Liver (tissue), 9 donors: ENCODE measurements around the gene CADPS. TPM values are rescaled to one million over a fixed set of nuclear protein-coding genes. Genes with fewer than 3 reads are reported as not detected.
A peak's percentile ranks its signal among the peaks of the same experiment; 100 is the strongest.

Experiments
- DNase-seq: peaks from one replicate; pipeline ENCODE4 v3.0.0-alpha.2; 2017; ENCODE audit warnings: low spot score
- H3K27ac ChIP-seq, 2 donors: one replicate each; pipeline ENCODE4 v1.7.0; 2013; ENCODE audit warnings: inconsistent platforms in 2 of 2, low read length in 2 of 2, control low read depth in 1 of 2, low read depth in 1 of 2, mild to moderate bottlenecking in 1 of 2
- H3K27me3 ChIP-seq, 4 donors: one replicate each; pipeline versions ENCODE4 v1.6.1 to v1.7.0; 2013; ENCODE audit warnings: low read length in 3 of 4, inconsistent platforms in 1 of 4, mild to moderate bottlenecking in 1 of 4, moderate library complexity in 1 of 4; ENCODE audit not compliant: control insufficient read depth in 4 of 4, insufficient read depth in 4 of 4
- H3K36me3 ChIP-seq, 4 donors: one replicate each; pipeline versions ENCODE4 v1.6.1 to v1.7.0; 2013; ENCODE audit warnings: low read length in 3 of 4, mild to moderate bottlenecking in 3 of 4, low read depth in 1 of 4, moderate library complexity in 1 of 4; ENCODE audit not compliant: control insufficient read depth in 4 of 4, insufficient read depth in 3 of 4
- H3K4me1 ChIP-seq, 4 donors: one replicate each; pipeline versions ENCODE4 v1.6.1 to v1.7.0; 2013; ENCODE audit warnings: low read length in 3 of 4, mild to moderate bottlenecking in 3 of 4, moderate library complexity in 1 of 4; ENCODE audit not compliant: control insufficient read depth in 4 of 4, insufficient read depth in 4 of 4
- H3K4me3 ChIP-seq, 3 donors: one replicate each; pipeline versions ENCODE4 v1.6.1 to v1.7.0; 2013; ENCODE audit warnings: low read length in 3 of 3, control low read depth in 1 of 3, low read depth in 1 of 3, mild to moderate bottlenecking in 1 of 3
- H3K9ac ChIP-seq, 2 donors: one replicate each; pipeline ENCODE4 v1.7.0; 2013; ENCODE audit warnings: low read length in 2 of 2, mild to moderate bottlenecking in 2 of 2, moderate library complexity in 2 of 2, control low read depth in 1 of 2, low read depth in 1 of 2
- H3K9me3 ChIP-seq, 4 donors: one replicate each; pipeline versions ENCODE4 v1.6.1 to v1.7.0; 2013; ENCODE audit warnings: low read length in 3 of 4; ENCODE audit not compliant: control insufficient read depth in 4 of 4
- EGR1 ChIP-seq, 2 donors: IDR thresholded peaks; 2 replicates each; pipeline ENCODE4 v1.6.1; 2016 to 2018; ENCODE audit warnings: antibody characterized with exemption in 2 of 2, low read depth in 2 of 2
- FOXA1 ChIP-seq: IDR thresholded peaks from 2 replicates; pipeline ENCODE4 v1.6.1; 2016; ENCODE audit warnings: antibody characterized with exemption
- FOXA2 ChIP-seq: IDR thresholded peaks from 2 replicates; pipeline ENCODE4 v1.6.1; 2016; ENCODE audit warnings: antibody characterized with exemption
- GABPA ChIP-seq, 2 donors: IDR thresholded peaks in 1 of 2; conservative IDR thresholded peaks in 1 of 2; 2 replicates each; pipeline ENCODE4 v1.6.1; 2016; ENCODE audit warnings: antibody characterized with exemption in 2 of 2, mild to moderate bottlenecking in 1 of 2, moderate library complexity in 1 of 2
- HNF4A ChIP-seq, 2 donors: conservative IDR thresholded peaks; 2 replicates each; pipeline ENCODE4 v1.6.1; 2016; ENCODE audit warnings: antibody characterized with exemption in 2 of 2, mild to moderate bottlenecking in 2 of 2
- HNF4G ChIP-seq: IDR thresholded peaks from 2 replicates; pipeline ENCODE4 v1.6.1; 2016; ENCODE audit warnings: antibody characterized with exemption
- JUND ChIP-seq, 2 donors: IDR thresholded peaks; 2 replicates each; pipeline ENCODE4 v1.6.1; 2016; ENCODE audit warnings: antibody characterized with exemption in 2 of 2
- MAX ChIP-seq: IDR thresholded peaks from 2 replicates; pipeline ENCODE4 v1.6.1; 2016; ENCODE audit warnings: antibody characterized with exemption
- NR2F2 ChIP-seq: IDR thresholded peaks from 2 replicates; pipeline ENCODE4 v1.6.1; 2016; ENCODE audit warnings: antibody characterized with exemption
- RAD21 ChIP-seq, 2 donors: IDR thresholded peaks; 2 replicates each; pipeline ENCODE4 v1.6.1; 2016; ENCODE audit warnings: antibody characterized with exemption in 2 of 2, mild to moderate bottlenecking in 2 of 2
- REST ChIP-seq: IDR thresholded peaks from 2 replicates; pipeline ENCODE4 v1.6.1; 2016; ENCODE audit warnings: antibody characterized with exemption, mild to moderate bottlenecking
- RXRA ChIP-seq, 2 donors: IDR thresholded peaks; 2 replicates each; pipeline ENCODE4 v1.6.1; 2017 to 2018; ENCODE audit warnings: antibody characterized with exemption in 2 of 2, mild to moderate bottlenecking in 1 of 2
- SP1 ChIP-seq: IDR thresholded peaks from 2 replicates; pipeline ENCODE4 v1.6.1; 2018; ENCODE audit warnings: antibody characterized with exemption, mild to moderate bottlenecking
- TAF1 ChIP-seq: conservative IDR thresholded peaks from 2 replicates; pipeline ENCODE4 v1.6.1; 2016; ENCODE audit warnings: antibody characterized with exemption, mild to moderate bottlenecking
- WGBS: extraction: QIAGEN DNeasy Blood & Tissue Kit; methylation state at CpG from one replicate; pipeline ENCODE4 v1.1.7; 2013; 5-methylcytosine and 5-hydroxymethylcytosine counted together
- polyA plus RNA-seq, 2 donors: library from polyadenylated mRNA; stranded (reverse) in 1 of 2; unstranded in 1 of 2; fragments of 200-250 nt in 1 of 2; fragments of >200 nt in 1 of 2; fragmentation: Nextera tagmentation in 1 of 2; extraction: Ambion mirVana in 1 of 2; gene quantifications; one replicate each; pipeline versions ENCODE4 v1.2.1 to v1.2.3, GENCODE V29; 2013 to 2015
- total RNA-seq, 2 donors: library from RNA; depleted of rRNA; stranded (reverse); fragments of >200 nt; gene quantifications; one replicate each; pipeline ENCODE4 v1.2.3, GENCODE V29; 2014
- TF ChIP-seq, protein P1 (sequence below): fragments of 150-350 bp; IDR thresholded peaks from 2 replicates; pipeline ENCODE4 v1.5.1; 2017; ENCODE audit warnings: improper control_type of control experiment, low read depth, low read length; ENCODE audit not compliant: missing input control
- TF ChIP-seq, protein P2 (sequence below): IDR thresholded peaks from 2 replicates; pipeline ENCODE4 v1.6.1; 2016; ENCODE audit warnings: antibody characterized with exemption
- TF ChIP-seq, protein P3 (sequence below): IDR thresholded peaks from 2 replicates; pipeline ENCODE4 v1.6.1; 2016; ENCODE audit warnings: antibody characterized with exemption
- donor health status: healthy.
- donor health status: healthy.
- donor health status: healthy.
- donor health status: healthy.
- donor health status: healthy.

The CADPS gene
- total and polyA plus RNA-seq, 4 donors = 0.05 to 0.37 (median 0.17) TPM; not detected in 1

- DNase-seq = no peak
- H3K9ac ChIP-seq = no peak overlapping the region
Observed at GRCh38 chr3:62647711-62648110, 227.5 kb downstream of the CADPS start.

GRCh38 chr3:62644493-62644892, 230.7 kb downstream of the CADPS start:
- no peak overlapping the region for H3K9ac ChIP-seq
- 91% methylated on average over 1 of the region's 1 CpG for WGBS
- H3K36me3 ChIP-seq = no peaks in the 10 kb centered on the region
- H3K27me3 ChIP-seq = no peaks in the 10 kb centered on the region
- TF ChIP-seq NR2F2 (no peak), HNF4G (no peak), TAF1 (no peak), REST (no peak), RXRA (IDR thresholded peaks at IDR 0.05) (no peak), SP1 (no peak), HNF4A (conservative IDR thresholded peaks at IDR 0.05) (no peak), JUND (IDR thresholded peaks at IDR 0.05) (no peak), FOXA1 (no peak), MAX (no peak), EGR1 (IDR thresholded peaks at IDR 0.05; ENCODE audit: low read depth in 2 of 2) (no peak), GABPA (IDR thresholded peaks at IDR 0.05 in 1 of 2, conservative IDR thresholded peaks at IDR 0.05 in 1 of 2) (no peak), FOXA2 (no peak), RAD21 (IDR thresholded peaks at IDR 0.05) (no peak)
- TF ChIP-seq, protein P1, sequence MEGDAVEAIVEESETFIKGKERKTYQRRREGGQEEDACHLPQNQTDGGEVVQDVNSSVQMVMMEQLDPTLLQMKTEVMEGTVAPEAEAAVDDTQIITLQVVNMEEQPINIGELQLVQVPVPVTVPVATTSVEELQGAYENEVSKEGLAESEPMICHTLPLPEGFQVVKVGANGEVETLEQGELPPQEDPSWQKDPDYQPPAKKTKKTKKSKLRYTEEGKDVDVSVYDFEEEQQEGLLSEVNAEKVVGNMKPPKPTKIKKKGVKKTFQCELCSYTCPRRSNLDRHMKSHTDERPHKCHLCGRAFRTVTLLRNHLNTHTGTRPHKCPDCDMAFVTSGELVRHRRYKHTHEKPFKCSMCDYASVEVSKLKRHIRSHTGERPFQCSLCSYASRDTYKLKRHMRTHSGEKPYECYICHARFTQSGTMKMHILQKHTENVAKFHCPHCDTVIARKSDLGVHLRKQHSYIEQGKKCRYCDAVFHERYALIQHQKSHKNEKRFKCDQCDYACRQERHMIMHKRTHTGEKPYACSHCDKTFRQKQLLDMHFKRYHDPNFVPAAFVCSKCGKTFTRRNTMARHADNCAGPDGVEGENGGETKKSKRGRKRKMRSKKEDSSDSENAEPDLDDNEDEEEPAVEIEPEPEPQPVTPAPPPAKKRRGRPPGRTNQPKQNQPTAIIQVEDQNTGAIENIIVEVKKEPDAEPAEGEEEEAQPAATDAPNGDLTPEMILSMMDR = no peak
- TF ChIP-seq, protein P2, sequence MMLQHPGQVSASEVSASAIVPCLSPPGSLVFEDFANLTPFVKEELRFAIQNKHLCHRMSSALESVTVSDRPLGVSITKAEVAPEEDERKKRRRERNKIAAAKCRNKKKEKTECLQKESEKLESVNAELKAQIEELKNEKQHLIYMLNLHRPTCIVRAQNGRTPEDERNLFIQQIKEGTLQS = no peak
- TF ChIP-seq, protein P3, sequence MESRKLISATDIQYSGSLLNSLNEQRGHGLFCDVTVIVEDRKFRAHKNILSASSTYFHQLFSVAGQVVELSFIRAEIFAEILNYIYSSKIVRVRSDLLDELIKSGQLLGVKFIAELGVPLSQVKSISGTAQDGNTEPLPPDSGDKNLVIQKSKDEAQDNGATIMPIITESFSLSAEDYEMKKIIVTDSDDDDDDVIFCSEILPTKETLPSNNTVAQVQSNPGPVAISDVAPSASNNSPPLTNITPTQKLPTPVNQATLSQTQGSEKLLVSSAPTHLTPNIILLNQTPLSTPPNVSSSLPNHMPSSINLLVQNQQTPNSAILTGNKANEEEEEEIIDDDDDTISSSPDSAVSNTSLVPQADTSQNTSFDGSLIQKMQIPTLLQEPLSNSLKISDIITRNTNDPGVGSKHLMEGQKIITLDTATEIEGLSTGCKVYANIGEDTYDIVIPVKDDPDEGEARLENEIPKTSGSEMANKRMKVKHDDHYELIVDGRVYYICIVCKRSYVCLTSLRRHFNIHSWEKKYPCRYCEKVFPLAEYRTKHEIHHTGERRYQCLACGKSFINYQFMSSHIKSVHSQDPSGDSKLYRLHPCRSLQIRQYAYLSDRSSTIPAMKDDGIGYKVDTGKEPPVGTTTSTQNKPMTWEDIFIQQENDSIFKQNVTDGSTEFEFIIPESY = no peak
- H3K9me3 ChIP-seq = no peaks in the 10 kb centered on the region
- no peak overlapping the region for H3K4me3 ChIP-seq
- H3K27ac ChIP-seq = no peak overlapping the region
- no peak for DNase-seq
- H3K4me1 ChIP-seq = no peaks in the 10 kb centered on the region

More at GRCh38 chr3:62647711-62648110, 227.5 kb downstream of the CADPS start:
- Histone ChIP-seq H3K9me3 (no peaks in the 10 kb centered on the region), H3K4me1 (no peaks in the 10 kb centered on the region), H3K27ac (no peak overlapping the region), H3K27me3 (no peaks in the 10 kb centered on the region), H3K4me3 (no peak overlapping the region), H3K36me3 (no peaks in the 10 kb centered on the region)
- WGBS = 75% methylated on average over 1 of the region's 1 CpG
- TF ChIP-seq HNF4A (conservative IDR thresholded peaks at IDR 0.05) (peak; percentile 35 to 78), REST (no peak)
